Astrocyte (in vitro differentiated cells and primary cell): ENCODE measurements around the gene SMCO3.

Experiments
- EZH2 ChIP-seq: IDR thresholded peaks from 2 replicates; pipeline ENCODE4 v1.6.1; 2012; ENCODE audit warnings: mild to moderate bottlenecking, low read length, inconsistent platforms; ENCODE audit not compliant: insufficient read depth
- TF ChIP-seq, protein P1 (sequence below): IDR thresholded peaks from 2 replicates; pipeline ENCODE4 v1.5.1; 2011; ENCODE audit warnings: low read depth, mild to moderate bottlenecking, inconsistent platforms, low read length, moderate library complexity; ENCODE audit not compliant: insufficient read depth

DNA sequence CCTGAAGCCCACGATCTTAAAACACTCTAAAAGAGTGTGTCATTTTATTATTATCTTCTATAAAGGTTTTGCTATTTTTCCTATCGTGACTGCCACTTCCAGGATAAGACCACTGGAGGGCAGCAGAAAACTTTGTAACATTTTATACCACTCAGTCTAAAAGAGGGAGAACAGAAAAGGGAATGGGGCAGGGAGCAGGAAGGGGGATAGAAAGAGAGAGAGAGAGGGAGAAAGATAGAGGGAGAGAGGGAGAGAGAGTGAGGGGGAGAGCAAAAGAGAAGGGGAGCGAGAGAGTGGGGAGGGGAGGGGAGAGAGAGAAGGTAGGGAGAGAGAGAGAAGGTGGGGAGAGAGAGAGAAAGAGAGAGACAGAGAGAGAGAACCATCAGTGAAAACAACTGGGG lies 31.4 kb upstream of the SMCO3 start:
- TF ChIP-seq, protein P1, sequence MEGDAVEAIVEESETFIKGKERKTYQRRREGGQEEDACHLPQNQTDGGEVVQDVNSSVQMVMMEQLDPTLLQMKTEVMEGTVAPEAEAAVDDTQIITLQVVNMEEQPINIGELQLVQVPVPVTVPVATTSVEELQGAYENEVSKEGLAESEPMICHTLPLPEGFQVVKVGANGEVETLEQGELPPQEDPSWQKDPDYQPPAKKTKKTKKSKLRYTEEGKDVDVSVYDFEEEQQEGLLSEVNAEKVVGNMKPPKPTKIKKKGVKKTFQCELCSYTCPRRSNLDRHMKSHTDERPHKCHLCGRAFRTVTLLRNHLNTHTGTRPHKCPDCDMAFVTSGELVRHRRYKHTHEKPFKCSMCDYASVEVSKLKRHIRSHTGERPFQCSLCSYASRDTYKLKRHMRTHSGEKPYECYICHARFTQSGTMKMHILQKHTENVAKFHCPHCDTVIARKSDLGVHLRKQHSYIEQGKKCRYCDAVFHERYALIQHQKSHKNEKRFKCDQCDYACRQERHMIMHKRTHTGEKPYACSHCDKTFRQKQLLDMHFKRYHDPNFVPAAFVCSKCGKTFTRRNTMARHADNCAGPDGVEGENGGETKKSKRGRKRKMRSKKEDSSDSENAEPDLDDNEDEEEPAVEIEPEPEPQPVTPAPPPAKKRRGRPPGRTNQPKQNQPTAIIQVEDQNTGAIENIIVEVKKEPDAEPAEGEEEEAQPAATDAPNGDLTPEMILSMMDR: peak; percentile 75
- no peak for TF ChIP-seq EZH2
